Measurements from ENCODE around the gene DLG2.

DLG2 gene

GRCh38 chr11:83566950-83567349 lies 2060.2 kb downstream of the DLG2 start:
- no peaks in the 10 kb centered on the region for H3K9me3 ChIP-seq (ENCODE audit: low read length)

GRCh38 chr11:83564870-83565269 lies 2062.3 kb downstream of the DLG2 start:
- Histone ChIP-seq H3K4me1 (ENCODE audit: insufficient read depth, low read length) (no peaks in the 10 kb centered on the region), H3K9me3 (ENCODE audit: low read length) (no peaks in the 10 kb centered on the region), H3K4me3 (ENCODE audit: low read length) (no peak overlapping the region), H3K36me3 (ENCODE audit: insufficient read depth, low read length) (no peaks in the 10 kb centered on the region), H2AFZ (ENCODE audit: low read depth, low read length) (no peak overlapping the region), H3K27me3 (ENCODE audit: insufficient read depth, low read length) (no peaks in the 10 kb centered on the region)

More at GRCh38 chr11:83566950-83567349, 2060.2 kb downstream of the DLG2 start:
- H3K27me3 ChIP-seq (ENCODE audit: insufficient read depth, low read length): no peaks in the 10 kb centered on the region
- H3K4me3 ChIP-seq (ENCODE audit: low read length): no peak overlapping the region
- H2AFZ ChIP-seq (ENCODE audit: low read depth, low read length): no peak overlapping the region
- H3K36me3 ChIP-seq (ENCODE audit: insufficient read depth, low read length): no peaks in the 10 kb centered on the region
- H3K4me1 ChIP-seq (ENCODE audit: insufficient read depth, low read length): no peaks in the 10 kb centered on the region

DNA sequence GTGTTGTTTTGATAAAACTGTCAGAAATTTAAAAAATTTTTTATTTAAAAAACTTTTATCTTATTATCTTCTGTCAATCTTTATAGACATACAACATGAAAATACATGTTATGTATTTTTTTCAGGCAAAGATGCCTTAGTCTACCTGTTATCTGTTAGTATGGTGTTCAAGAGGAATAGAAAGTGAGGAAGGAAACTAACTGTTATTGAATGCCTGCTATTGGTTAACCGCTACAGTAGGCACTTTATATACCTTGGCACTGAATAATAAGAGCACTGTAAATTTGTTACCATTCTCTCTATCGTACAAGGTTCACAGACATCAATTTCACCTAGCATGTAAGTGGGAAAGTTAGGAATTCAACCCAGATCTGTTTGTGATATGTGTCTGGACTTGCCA lies 2068.9 kb downstream of the DLG2 start:
- Histone ChIP-seq H3K4me3 (ENCODE audit: low read length) (no peak overlapping the region), H3K9me3 (ENCODE audit: low read length) (no peaks in the 10 kb centered on the region), H3K27me3 (ENCODE audit: insufficient read depth, low read length) (no peaks in the 10 kb centered on the region), H2AFZ (ENCODE audit: low read depth, low read length) (no peak overlapping the region), H3K4me1 (ENCODE audit: insufficient read depth, low read length) (no peaks in the 10 kb centered on the region), H3K36me3 (ENCODE audit: insufficient read depth, low read length) (no peaks in the 10 kb centered on the region)

- Histone ChIP-seq H2AFZ (ENCODE audit: low read depth, low read length) (no peak overlapping the region), H3K27me3 (ENCODE audit: insufficient read depth, low read length) (no peaks in the 10 kb centered on the region), H3K4me3 (ENCODE audit: low read length) (no peak overlapping the region), H3K4me1 (ENCODE audit: insufficient read depth, low read length) (no peaks in the 10 kb centered on the region), H3K9me3 (ENCODE audit: low read length) (no peaks in the 10 kb centered on the region), H3K36me3 (ENCODE audit: insufficient read depth, low read length) (no peaks in the 10 kb centered on the region)
Measured at GRCh38 chr11:83557653-83558052, 2069.5 kb downstream of the DLG2 start.

GRCh38 chr11:83554876-83555275 lies 2072.3 kb downstream of the DLG2 start:
- H3K27me3 ChIP-seq (ENCODE audit: insufficient read depth, low read length): no peaks in the 10 kb centered on the region
- no peaks in the 10 kb centered on the region for H3K36me3 ChIP-seq (ENCODE audit: insufficient read depth, low read length)
- no peak overlapping the region for H3K4me3 ChIP-seq (ENCODE audit: low read length)
- H3K4me1 ChIP-seq (ENCODE audit: insufficient read depth, low read length): no peaks in the 10 kb centered on the region
- no peak overlapping the region for H2AFZ ChIP-seq (ENCODE audit: low read depth, low read length)
- H3K9me3 ChIP-seq (ENCODE audit: low read length): no peaks in the 10 kb centered on the region

DNA sequence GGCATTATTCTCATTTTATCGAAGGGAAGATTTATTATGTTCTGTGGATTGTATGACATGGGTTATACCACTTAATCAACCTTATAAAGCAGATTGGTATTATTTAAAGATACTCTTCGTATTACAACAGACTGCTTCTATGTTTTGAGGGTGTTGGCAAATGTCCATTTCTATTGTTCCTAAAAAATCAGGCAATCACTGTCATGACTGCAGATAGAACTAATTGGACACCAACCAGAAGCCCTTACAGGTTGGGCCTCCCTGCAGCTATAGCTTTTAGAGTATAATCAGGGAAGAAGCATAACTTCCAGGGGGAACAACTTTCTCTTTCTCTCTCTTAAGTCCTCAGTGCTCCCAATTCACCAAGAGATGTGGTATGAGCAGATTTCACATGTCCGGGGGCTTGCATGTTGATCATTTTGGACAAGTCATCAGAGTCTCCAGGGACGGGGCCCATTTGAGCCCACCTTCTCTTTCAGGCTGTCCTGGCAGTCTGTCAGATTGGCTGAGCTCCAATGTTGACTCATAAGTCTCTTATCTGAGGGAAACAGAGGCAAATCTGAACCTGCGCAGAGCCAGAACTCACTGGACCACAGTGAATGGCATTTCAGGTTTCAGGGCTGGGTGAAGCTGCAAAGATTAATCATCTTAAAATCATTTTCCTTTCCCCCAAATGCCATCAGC lies 2077.0 kb downstream of the DLG2 start:
- no peaks in the 10 kb centered on the region for H3K9me3 ChIP-seq (ENCODE audit: low read length)
- H3K4me1 ChIP-seq (ENCODE audit: insufficient read depth, low read length): peaks cover 12% of the 10 kb centered on the region
- no peaks in the 10 kb centered on the region for H3K27me3 ChIP-seq (ENCODE audit: insufficient read depth, low read length)
- no peak overlapping the region for H3K4me3 ChIP-seq (ENCODE audit: low read length)
- H3K36me3 ChIP-seq (ENCODE audit: insufficient read depth, low read length): no peaks in the 10 kb centered on the region
- H2AFZ ChIP-seq (ENCODE audit: low read depth, low read length): no peak overlapping the region

DNA sequence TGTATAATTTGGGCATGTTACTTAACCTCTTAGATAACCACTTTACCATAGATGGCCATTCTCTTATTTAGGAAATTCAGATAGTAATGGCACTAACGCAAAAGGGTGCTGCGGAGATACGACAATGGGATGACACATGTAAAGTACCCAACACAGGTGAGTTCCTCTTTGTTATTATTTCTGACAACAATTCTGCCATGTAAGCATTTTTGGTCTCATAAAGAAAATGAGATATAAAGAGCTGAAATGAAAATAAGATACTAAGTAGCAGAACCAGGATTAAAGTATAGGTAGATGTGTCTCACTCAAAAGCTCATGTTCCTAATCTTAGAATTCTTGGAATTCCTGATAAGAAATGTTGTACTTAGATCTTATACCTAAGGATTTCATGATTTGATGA lies 2080.8 kb downstream of the DLG2 start:
- no peak overlapping the region for H3K4me3 ChIP-seq (ENCODE audit: low read length)
- H2AFZ ChIP-seq (ENCODE audit: low read depth, low read length): no peak overlapping the region
- no peaks in the 10 kb centered on the region for H3K27me3 ChIP-seq (ENCODE audit: insufficient read depth, low read length)
- no peaks in the 10 kb centered on the region for H3K36me3 ChIP-seq (ENCODE audit: insufficient read depth, low read length)
- H3K4me1 ChIP-seq (ENCODE audit: insufficient read depth, low read length): peaks cover 22% of the 10 kb centered on the region
- no peaks in the 10 kb centered on the region for H3K9me3 ChIP-seq (ENCODE audit: low read length)

DNA sequence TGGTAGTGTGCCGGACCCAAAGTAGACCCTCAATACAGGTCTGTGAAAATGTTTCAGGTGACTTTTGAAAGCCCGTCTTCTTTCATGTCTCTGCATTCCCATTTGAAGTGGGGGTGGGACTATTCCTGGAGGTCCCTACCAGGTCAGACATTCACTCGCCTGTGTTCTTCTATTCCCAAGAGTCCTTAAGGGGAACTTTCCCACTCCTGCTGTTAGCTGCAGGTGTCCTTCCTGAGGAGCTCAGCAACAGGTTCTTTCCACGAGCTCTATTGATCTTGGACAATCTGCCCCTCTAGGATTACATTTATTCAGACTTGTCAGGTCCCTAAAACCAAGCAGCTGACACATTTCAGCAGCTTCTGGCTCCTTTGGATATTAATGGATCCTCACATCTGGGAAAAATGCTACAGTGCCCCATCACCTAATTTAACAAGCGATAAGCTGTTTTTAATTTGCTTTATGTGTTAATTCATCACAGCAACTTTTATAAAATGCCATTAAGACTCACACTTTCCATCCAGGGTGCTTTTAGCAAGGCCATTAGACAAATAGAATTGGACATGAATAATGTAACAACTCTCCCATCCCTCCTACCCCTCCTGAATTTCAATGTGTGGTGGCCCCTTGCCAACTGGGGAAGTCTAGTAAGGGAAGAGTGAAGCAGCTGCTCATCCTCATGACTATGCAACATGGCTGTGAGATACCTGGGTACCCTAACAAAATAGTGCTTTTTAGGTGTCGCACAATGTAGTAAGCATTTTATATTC lies 2081.5 kb downstream of the DLG2 start:
- H2AFZ ChIP-seq (ENCODE audit: low read depth, low read length): no peak overlapping the region
- H3K36me3 ChIP-seq (ENCODE audit: insufficient read depth, low read length): no peaks in the 10 kb centered on the region
- peaks cover 22% of the 10 kb centered on the region for H3K4me1 ChIP-seq (ENCODE audit: insufficient read depth, low read length)
- no peaks in the 10 kb centered on the region for H3K27me3 ChIP-seq (ENCODE audit: insufficient read depth, low read length)
- no peaks in the 10 kb centered on the region for H3K9me3 ChIP-seq (ENCODE audit: low read length)
- H3K4me3 ChIP-seq (ENCODE audit: low read length): no peak overlapping the region

- H3K9me3 ChIP-seq (ENCODE audit: low read length): no peaks in the 10 kb centered on the region
- no peaks in the 10 kb centered on the region for H3K36me3 ChIP-seq (ENCODE audit: insufficient read depth, low read length)
- no peaks in the 10 kb centered on the region for H3K27me3 ChIP-seq (ENCODE audit: insufficient read depth, low read length)
- H2AFZ ChIP-seq (ENCODE audit: low read depth, low read length): no peak overlapping the region
- no peak overlapping the region for H3K4me3 ChIP-seq (ENCODE audit: low read length)
- H3K4me1 ChIP-seq (ENCODE audit: insufficient read depth, low read length): peaks cover 22% of the 10 kb centered on the region
Measured at GRCh38 chr11:83544846-83545245, 2082.3 kb downstream of the DLG2 start.

DNA sequence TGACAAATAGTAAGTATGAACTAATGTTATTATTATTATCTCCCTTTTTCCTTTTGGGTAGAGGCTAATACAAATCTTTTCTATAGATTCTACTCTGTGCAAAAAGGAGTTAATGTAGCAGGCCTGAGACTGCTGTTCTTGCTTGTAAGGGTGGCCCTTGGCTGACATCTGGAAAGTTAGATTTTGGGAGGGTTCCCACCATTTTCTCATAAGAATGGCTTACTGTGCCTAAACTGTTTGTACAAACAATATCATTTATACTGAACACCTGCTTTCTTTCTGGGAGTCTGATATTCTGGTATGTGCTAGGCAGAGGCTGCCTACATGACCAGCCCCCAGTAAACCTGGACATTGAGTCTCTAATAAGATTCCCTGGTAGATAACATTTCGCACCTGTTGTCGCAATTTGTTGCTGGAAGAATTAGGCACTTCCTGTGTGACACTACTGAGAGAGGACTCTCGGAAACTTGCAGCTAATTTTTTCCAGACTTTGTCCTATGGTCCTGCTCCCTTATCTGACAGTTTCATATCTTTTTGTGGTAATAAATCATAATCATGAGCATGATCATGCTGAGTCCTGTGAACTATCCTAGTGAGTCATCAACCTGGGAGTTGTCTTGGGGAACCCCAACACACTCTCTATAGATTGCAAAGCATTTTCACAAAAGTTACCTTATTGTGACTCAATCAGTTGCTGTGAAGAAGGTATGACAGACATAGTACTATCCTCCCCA lies 2083.3 kb downstream of the DLG2 start:
- Histone ChIP-seq H3K9me3 (ENCODE audit: low read length) (no peaks in the 10 kb centered on the region), H3K4me3 (ENCODE audit: low read length) (no peak overlapping the region), H3K27me3 (ENCODE audit: insufficient read depth, low read length) (no peaks in the 10 kb centered on the region), H3K36me3 (ENCODE audit: insufficient read depth, low read length) (no peaks in the 10 kb centered on the region), H2AFZ (ENCODE audit: low read depth, low read length) (no peak overlapping the region), H3K4me1 (ENCODE audit: insufficient read depth, low read length) (peaks cover 22% of the 10 kb centered on the region)

- no peak overlapping the region for H3K4me3 ChIP-seq (ENCODE audit: low read length)
- H2AFZ ChIP-seq (ENCODE audit: low read depth, low read length): no peak overlapping the region
- peaks cover 22% of the 10 kb centered on the region for H3K4me1 ChIP-seq (ENCODE audit: insufficient read depth, low read length)
- no peaks in the 10 kb centered on the region for H3K36me3 ChIP-seq (ENCODE audit: insufficient read depth, low read length)
- no peaks in the 10 kb centered on the region for H3K9me3 ChIP-seq (ENCODE audit: low read length)
- H3K27me3 ChIP-seq (ENCODE audit: insufficient read depth, low read length): no peaks in the 10 kb centered on the region
Measured at GRCh38 chr11:83542861-83543260, 2084.3 kb downstream of the DLG2 start.

DNA sequence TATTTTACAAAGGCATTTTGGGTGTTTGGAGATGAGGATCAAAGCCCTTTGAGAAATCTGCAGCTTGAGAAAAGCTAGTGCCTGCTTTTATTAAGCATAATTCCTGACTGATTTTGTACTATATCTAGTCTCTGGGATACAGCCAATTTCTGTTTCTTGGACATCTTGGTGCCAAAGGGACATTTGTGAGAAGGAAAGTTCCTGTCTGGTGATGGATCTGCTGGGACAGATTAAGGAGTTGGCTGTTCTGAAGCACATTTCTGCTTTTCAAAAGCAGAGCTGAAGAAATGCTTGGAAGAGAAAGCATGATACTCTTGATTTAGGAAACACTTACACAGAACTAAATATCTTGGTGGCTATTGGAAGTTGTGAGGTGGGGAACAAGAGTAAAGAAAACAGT lies 2086.4 kb downstream of the DLG2 start:
- Histone ChIP-seq H3K27me3 (ENCODE audit: insufficient read depth, low read length) (no peaks in the 10 kb centered on the region), H3K4me1 (ENCODE audit: insufficient read depth, low read length) (peaks cover 14% of the 10 kb centered on the region), H3K36me3 (ENCODE audit: insufficient read depth, low read length) (no peaks in the 10 kb centered on the region), H3K9me3 (ENCODE audit: low read length) (no peaks in the 10 kb centered on the region), H3K4me3 (ENCODE audit: low read length) (no peak overlapping the region), H2AFZ (ENCODE audit: low read depth, low read length) (no peak overlapping the region)

DNA sequence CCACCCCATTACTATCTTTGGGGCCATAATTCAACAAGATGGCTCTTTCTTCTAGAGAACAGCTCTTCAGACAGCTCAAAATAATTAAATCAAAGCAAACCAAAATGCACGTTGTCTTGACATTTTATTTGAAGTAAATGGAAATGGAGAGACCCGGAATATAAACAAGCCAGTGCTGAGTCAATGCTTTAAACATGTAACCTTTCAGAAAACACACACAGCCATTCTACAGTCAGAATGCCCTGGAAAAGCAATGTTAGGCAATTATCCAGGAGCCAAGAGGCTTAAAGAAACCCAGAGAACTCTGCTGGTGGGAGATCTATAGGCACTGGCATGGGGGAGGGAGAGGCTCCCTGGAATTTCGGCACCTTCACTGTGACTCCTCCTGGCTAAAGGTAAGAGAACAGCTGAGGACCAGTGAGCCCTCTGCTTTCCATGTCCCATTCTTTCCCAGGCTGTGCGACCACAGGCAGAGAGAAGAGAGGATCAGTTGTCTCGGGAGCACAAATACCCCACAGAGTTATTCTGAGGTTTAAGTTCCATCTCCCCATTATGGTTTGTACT lies 2086.9 kb downstream of the DLG2 start:
- Histone ChIP-seq H3K27me3 (ENCODE audit: insufficient read depth, low read length) (no peaks in the 10 kb centered on the region), H2AFZ (ENCODE audit: low read depth, low read length) (no peak overlapping the region), H3K9me3 (ENCODE audit: low read length) (no peaks in the 10 kb centered on the region), H3K4me3 (ENCODE audit: low read length) (no peak overlapping the region), H3K4me1 (ENCODE audit: insufficient read depth, low read length) (peaks cover 10% of the 10 kb centered on the region), H3K36me3 (ENCODE audit: insufficient read depth, low read length) (no peaks in the 10 kb centered on the region)

All from neuron (in vitro differentiated cells).